HG03095 (cell line): ENCODE data around the gene COL17A1.

Experiments used
- ATAC-seq: cut with Tn5 transposase; IDR thresholded peaks from one replicate; pipeline ENCODE4 v1.9.1; 2021; ENCODE audit warnings: moderate library complexity; ENCODE audit not compliant: unreplicated experiment

Gene COL17A1

DNA sequence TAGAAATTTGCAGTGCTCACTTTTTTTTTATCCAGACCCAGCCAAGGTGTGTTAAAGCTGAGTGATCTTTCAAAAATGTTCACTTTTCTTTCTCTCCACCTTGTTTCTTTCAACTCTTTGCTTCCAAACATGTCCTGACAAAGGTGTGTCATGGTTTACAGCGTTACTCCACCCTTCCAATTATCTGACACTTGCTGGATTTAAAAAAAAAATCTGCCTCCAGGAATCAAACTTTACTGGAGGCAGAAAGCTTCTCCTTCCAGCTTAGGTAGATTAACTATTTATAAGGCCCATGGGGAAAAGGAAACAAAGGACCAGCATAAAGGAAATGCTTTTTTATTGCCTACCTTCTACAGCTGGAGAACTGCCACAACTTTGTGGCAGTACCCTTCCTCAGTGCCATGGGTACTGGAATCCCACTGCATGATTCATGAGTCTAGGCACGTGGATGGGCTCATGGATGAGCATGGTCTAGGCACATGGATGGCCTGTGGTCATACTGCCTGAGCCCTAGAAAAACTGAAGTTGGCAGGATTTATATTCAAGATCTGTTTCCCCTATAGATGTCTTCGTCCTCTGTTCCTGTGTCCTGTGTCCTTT, at the start of gene COL17A1:
Gene COL17A1, minus strand, starts transcription at position 80 of the 600 bp plus-strand sequence. CDS start 5,207 bp downstream, outside the sequence.
- ATAC-seq: no peak

DNA sequence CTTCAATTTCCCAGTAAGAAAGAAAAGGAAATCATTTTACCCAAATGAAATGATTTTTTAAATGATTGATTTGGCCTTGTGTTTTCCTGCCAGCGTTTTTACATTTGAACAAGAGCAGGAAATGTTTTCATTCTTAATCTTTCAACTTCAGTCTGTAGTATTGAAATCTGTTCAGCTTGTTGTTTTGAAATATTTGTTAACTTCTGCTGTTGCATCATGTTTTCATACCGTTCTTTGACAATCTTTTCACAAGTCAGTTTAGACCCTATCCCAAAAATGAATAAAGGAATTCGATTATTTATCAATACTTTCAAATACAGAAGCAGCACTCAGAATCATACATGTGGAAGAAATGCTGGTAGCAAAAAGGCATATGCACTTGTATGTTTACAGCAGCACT, 44.4 kb upstream of the COL17A1 start:
- ATAC-seq: no peak

DNA sequence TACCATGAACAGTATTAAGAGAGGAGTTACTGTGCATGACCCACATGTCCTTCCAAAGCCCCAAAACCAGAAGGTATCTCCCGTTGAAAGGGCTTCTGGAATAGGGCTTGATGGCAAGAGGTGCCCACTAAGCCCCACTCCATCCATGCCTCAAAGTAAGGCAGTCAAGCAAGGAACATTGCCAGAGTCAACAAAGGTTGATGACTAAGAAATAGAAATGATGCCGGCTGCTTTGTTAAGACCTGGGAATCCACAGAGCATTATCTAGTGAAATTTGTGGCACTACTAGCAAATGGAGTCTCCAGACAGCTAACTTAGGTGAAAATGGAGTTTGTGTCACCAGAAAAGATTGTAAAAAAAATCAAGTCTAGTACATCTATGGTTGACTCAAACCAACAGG, 42.5 kb upstream of the COL17A1 start:
- no peak for ATAC-seq

DNA sequence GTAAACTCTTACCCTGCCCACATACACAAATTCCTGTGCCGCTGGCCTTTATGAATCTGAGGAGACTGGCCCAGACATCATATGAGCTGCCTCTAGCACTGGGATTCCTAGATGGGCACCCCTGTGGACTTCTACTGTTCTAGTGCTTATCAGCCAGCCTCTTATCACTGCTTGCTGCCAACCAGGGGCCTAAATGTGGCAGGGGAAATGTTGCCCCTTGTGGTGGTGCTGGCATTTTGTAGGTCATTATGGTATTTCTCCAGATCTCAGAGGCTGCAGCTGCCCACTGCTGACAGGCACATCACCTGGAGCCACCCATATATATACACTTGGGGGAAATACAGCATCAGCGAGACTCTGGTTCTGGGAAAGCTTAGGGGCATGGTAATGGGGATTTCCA, 41.7 kb upstream of the COL17A1 start:
- ATAC-seq: no peak

DNA sequence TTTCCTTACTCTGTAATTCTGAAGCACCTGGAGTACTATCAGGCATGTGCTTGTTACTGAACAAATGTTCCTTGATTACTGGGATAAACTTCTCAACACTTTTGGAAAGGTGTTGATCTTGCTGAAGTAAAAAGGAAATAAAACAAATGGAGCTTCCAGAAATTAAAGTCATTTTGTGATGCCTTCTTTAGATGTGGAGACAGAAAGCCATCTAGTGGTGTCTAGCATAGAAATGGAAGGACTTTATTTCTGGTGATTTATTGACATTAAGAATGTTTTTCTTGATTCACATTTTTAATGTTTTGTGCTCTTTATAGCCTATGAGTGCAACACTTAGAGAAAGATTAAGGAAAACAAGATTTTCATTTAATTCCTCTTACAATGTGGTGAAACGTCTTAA, 37.7 kb upstream of the COL17A1 start:
- ATAC-seq: no peak

DNA sequence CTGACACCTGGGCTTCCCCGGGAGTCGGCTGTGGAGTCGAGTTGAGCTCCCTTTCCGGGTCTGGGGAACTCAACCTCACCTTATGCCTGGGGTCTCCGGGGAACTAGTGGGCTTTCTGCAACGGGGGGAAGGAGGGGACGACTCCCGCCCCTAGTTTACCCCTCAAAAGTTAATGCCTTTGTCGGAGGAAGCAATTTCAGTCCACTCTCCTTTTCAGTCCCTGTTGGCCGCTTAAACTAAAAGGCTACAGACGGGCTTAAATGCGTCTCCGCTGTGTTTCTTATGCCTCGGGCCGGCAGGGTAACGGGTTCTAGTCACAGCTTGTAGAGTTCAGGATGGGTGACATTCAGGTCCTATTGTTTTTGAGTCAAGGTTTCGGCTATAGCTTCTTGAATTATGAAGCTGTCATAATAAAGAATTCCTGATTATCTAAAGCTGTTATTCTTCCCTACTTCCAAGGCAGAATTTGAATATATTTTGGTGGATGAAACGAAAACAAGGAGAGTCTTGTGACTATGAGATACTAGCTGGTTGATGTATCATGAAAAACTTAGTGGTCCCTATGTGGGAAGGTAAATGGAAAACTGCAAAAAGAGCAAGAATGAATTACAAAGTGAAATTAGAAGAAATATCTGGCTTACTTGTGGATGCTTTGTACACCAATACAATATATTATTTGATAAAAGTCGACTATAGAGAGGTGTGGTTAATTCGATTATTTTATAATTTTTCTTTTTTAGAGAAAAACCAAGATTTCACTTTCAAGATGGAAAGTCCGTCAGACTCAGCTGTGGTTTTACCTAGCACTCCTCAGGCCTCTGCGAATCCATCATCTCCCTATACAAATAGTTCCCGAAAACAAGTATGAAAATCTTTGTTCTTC, 36.8 kb upstream of the COL17A1 start:
- no peak for ATAC-seq

DNA sequence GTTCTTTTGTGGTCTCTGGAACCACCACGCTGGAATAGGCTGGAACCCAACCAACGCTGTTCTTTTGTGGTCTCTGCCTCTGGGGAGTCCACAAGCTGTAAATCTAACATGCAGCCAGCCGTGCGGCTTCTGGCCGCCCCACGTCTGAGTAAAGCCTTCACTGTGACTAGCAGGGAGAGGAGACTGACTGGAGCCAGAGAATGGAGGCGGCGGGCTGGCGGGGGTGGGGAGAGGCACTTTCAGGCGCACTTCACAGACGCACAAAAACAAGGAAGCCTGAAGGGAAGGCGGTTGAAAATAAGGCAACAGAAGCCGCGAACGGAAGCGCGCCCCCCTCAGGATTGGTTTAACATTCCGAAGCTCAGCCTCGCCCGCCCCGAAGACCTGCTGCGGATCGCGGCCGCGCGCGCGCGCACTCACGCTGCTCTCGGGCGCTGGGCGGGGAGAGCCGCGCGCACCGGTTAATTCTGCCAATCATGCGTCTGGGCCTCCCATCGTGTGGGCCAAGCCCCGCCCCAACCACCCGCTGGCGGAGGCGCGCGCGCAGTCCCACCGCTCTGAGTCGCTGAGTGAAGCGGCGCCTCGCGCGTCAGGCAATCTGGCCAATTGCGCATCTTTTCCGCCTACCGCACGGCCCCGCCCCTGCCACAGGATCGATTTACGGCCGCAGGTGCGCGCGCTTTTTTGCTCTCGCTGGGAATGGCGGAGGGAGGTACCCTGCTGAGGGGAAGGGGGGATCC, 36.0 kb upstream of the COL17A1 start, which contains the start of gene SFR1:
Gene SFR1, plus strand, starts transcription at position 687 of the 740 bp plus-strand sequence. Its CDS starts 13 bp downstream, at position 700.
- peak; percentile 94 for ATAC-seq

DNA sequence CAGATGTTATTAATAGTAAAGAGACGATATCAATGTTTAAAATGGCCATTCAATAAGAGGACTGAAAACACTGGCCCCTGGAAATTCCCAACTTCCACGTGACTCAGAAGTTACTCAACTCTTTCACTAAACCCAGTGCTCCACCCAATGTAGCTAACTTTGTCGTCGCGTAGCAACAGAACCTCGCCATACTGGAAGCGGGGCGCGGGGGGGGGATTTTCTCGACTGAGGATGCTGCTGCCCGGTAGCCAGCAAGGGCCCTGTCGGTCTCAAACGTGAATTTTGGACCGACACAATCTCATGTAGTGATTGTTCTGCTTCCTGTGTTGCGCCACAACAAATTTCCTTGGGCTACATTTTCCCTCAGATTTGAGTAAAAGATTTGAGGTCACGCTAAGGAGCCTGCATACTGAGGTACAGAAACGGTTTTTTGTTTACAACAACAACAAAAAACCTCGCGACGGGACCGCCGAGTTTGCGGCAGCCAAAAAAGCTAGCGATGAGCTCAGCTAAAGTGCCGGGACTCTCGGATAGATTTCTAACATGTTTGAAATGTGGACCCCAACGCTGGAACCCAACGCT, 35.3 kb upstream of the COL17A1 start:
- peak; percentile 33 for ATAC-seq

DNA sequence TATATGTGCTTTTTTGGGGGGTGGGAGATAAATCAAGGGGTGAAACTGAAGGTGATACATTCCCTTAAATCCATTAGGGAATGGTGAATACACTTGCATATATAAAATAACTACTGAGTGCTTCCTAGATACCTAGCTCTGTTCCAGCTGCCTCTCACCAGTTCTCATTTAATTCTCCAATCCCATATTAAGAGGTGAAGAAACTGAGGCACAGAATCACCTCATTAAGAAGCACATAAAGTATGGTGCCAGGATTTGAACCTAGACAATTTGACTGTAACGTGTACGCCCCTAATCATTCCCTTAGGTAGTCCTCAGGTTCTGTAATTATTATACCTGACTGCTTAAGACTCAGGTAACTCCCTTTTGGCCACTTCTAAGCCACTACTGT, 34.8 kb upstream of the COL17A1 start:
- ATAC-seq: no peak

DNA sequence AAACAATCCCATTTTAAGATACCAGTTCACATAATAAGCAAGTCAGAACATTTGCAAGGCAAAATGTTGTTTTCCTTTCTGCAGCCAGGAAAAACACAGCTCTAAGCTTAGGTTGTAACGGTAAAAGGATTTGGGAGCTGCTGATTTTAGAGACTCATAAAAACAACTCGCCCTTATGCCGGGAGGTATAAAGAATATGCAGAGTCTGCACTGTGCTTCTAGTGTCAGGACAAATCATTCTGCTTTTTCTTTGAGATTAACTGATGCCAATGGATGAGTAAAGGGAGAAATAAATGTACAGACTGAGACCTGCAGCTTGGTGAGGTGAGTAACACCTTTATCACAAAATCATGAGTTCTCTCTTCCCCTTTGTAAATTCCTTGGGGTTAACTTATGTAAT, 34.3 kb upstream of the COL17A1 start:
- no peak for ATAC-seq

DNA sequence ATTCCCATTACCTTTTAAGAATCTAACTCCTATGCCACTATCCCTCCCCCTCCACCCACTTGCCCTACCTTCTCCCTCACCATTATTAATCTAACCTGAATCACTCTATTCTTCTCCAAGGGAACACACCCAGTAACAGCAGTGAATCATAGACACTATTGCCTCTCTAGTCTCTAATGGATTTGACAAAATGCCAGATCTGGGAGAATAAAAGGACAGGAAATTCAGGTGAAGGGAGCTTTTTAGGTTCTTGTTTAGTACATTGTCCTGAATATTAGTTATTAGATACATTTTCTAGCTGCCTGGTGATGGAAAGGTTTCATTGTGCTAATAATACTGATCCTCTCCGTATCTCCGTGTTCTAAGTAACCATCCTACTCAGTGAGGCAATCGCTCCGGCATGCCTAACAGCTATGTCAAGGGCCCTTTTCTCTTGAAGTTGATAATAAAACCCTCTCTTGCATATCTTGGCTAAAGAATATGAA, 32.2 kb upstream of the COL17A1 start:
- ATAC-seq: no peak

DNA sequence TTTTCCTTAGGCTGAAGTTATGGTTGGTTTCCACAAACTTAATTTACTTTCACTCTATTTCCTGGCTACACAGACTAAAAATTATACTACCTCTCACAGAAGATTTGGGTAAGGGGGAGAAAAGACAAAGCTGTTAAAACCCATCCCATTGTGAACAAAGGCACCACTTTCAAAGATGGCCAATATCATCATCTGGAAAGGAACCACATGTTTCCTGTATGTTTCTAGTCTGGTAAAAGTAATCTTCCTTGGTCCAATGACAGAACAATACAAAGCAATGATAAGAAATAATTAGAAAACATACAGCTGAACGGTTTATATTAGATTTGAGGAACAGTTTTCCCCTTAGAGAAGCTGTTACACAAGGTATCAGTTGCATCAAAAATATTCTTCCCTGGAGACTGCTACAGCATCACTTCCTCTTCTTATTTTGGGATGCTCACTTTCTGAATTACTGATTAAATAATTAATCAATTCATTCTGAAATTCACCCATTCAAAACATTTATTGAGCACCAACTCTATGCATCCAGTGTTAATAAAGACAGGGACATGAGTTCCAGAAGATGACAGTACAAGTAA, 27.8 kb upstream of the COL17A1 start:
- ATAC-seq: no peak

DNA sequence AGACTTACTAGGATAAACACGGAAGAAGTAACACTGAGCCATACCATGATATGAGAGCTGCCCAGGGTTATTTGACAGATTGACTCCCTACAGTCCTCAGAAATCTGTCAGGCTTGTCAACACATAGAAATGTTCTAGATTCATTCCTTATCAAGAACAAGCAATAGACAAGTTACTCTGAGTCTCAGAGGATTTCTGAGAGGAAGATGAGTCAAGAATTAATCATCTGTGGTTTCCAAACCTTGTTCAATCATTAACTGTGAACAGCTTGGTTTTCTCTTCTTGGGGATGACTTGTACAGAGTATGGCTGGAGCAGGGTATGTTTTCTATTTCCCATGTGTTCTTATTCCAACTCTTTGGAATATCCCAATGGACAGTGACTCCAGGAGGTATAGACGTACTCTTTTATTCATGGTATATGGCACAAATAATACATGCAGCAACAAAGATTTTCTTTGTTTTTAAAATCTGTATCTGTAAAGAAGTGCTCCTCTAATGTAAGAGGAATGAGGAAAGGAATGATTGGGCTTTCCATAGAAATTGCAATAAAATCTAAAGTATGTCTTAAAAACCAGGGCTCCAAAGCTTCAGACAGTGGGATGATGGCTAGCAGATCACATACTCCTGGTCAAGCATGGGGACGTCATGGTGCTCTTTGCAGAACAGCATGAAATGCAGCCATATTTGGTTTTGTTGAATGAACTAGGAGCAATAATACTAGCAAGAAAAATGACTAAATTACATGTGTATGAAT, 24.4 kb upstream of the COL17A1 start:
- ATAC-seq: peak; percentile 82

DNA sequence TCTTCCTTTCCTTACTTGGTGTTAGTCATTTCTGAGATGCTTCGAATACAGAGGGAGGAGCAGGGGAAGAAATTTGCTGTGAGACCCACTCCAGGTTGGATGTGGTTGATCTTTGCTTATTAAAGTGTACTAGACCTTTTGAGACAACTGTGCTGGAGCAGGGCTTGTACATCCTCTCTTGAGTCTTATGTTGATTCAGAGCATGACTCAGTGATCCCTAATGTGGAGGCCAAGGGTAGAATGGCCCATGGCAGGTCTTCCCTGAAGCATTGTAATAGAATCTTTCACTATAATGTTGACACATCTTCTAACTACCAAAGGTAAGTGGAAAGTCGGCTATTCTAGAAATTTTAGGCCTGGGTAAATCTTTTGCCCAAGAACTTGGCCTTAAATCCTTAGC, 19.2 kb upstream of the COL17A1 start:
- no peak for ATAC-seq

DNA sequence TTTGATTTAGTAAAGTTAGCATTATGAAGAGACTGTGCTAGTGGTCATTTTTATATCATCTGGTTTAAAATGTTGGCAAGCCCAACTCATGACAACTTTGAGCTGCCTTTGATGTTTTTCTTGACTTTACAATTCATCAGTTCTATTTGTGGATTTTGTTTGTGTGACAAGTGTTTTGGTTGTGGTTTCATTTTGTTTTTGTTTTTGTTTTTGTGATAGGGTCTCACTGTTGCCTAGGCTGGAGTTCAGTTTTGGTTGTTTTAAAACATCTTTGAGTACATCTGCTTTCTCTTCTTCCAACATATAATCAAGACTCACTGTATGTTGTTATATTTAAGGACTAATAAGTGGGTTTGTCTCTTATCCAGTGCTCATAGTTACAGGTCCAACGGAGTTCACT, 18.7 kb upstream of the COL17A1 start:
- no peak for ATAC-seq

DNA sequence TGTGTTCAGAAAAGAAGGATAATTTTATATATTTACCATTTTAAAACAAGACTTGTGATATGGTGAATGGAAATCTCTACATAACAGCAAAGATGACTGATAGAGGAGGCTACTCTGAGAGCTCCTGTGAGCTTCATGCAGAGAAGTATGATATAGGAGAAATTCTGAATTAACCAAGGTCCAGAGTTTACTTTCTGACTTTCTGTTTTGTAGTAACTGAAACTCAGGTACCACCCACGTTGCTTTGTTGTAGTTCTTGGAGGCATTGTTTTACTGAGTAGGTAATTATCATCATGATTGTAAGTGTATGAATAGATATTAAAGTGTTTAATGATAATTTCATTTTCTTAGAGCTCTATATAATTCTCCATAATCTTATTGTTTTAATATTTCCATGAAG, 18.3 kb upstream of the COL17A1 start:
- ATAC-seq: no peak

DNA sequence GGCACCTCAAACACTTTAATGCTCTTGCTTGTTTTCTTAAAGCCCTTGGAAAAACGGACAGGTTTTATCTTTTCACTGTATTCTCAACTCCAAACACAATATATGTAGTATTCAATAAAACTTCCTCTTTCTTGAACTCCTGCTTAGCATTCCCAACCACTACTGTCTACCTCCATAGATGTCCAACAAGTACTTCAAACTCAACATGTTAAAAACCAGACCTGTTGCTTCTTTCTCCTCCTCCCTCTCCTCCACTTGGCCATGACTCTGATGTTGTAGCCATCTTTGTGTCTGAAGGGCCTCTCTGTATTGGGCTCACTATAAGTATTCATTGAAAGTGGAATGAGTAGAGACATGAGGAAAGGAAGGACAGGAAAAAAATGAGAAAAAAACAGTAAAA, 16.2 kb upstream of the COL17A1 start:
- no peak for ATAC-seq

DNA sequence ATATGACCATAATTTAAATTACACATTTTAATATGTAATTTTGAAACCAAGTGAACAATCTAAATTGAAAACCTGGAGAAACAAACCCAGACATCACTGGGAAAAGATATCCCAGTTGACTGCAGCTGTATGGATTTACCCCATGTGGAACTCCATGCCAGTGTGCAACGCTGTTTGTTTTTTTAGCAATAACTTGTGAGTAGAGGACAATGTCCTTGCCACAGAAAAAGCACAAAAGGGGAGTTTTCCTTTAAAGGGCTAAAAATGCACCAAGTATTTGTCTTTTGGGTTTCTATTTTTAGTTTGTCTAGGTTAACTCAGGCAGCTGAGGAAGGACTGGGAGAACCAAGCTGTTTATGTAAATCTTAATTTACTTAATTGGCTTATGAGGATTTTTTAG, 15.1 kb upstream of the COL17A1 start:
- no peak for ATAC-seq

DNA sequence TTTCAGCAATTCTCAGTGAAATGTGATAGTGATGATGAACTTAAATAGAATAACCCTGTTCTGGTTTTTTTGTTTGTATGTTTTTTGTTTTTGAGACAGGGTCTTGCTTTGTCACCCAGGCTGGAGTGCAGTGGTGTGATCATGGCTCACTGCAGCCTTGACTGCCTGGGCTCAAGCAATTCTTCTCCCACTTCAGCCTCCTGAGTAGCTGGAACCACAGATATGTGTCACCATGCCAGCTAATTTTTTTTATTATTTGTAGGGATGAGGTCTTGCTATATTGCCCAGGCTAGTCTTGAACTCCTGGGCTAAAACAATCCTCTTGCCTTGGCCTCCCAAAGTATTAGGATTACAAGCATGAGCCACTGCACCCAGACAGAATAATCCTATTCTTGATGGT, 14.3 kb upstream of the COL17A1 start:
- ATAC-seq: no peak

DNA sequence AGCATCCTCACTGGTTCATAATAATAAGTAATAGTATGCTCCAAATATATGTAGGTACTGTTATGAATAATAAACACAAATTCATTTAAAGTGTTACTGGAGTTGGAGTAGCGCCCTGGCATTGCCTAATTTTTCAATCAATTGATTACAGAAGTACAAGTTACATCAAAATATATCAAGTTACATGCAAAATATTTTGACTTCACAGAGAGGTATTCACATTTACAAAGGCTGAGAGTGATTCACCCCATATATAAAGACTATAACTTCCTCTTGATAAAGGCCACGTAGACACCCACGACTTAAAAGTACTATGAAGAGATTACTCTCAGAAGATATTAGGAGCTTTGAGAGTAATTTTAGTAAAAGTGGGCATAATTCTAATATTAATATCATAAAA, 13.6 kb upstream of the COL17A1 start:
- ATAC-seq: no peak
